Measurements from ENCODE around the gene FRMPD2.
"Not testable (repeated sequence)": the region's sequence is repeated elsewhere in the genome, so short reads cannot be mapped to it uniquely, and the experiment has no call there.

Gene FRMPD2

GRCh38 chr10:48289501-48290238 is 15.2 kb upstream of the FRMPD2 start:
- DNase-seq: peak; percentile 65 to 73

- no peak for DNase-seq
Observed at GRCh38 chr10:48288661-48289060, 14.2 kb upstream of the FRMPD2 start.

GRCh38 chr10:48287417-48288391 is 13.2 kb upstream of the FRMPD2 start:
- DNase-seq: no peak

GRCh38 chr10:48286356-48286755 is 11.9 kb upstream of the FRMPD2 start:
- no peak for DNase-seq

GRCh38 chr10:48285710-48286109 is 11.2 kb upstream of the FRMPD2 start:
- no peak for DNase-seq

- no peak for DNase-seq
Observed at GRCh38 chr10:48284811-48285210, 10.3 kb upstream of the FRMPD2 start.

GRCh38 chr10:48284002-48284546 is 9.6 kb upstream of the FRMPD2 start:
- no peak for DNase-seq

GRCh38 chr10:48282829-48283228 is 8.3 kb upstream of the FRMPD2 start:
- no peak for DNase-seq

- not testable (repeated sequence) for DNase-seq
Observed at GRCh38 chr10:48281697-48282096, 7.2 kb upstream of the FRMPD2 start.

- no peak for DNase-seq
Observed at GRCh38 chr10:48279081-48279751, 4.7 kb upstream of the FRMPD2 start.

- DNase-seq: no peak
Observed at GRCh38 chr10:48277093-48277492, 2.6 kb upstream of the FRMPD2 start.

- DNase-seq: no peak
Observed at GRCh38 chr10:48273741-48274140, 755 bp downstream of the FRMPD2 start.

- DNase-seq: no peak
Observed at GRCh38 chr10:48272682-48273081, 1.8 kb downstream of the FRMPD2 start.

GRCh38 chr10:48271047-48271730 is 3.3 kb downstream of the FRMPD2 start:
- DNase-seq: peak; percentile 35 to 41

- no peak for DNase-seq
Observed at GRCh38 chr10:48266528-48266927, 8.0 kb downstream of the FRMPD2 start.

- no peak for DNase-seq
Observed at GRCh38 chr10:48258105-48258504, 16.4 kb downstream of the FRMPD2 start.

- no peak for DNase-seq
Observed at GRCh38 chr10:48257407-48257961, 17.0 kb downstream of the FRMPD2 start.

GRCh38 chr10:48255722-48256121 is 18.8 kb downstream of the FRMPD2 start:
- DNase-seq: no peak

GRCh38 chr10:48254750-48255512 is 19.6 kb downstream of the FRMPD2 start:
- DNase-seq: no peak

GRCh38 chr10:48253970-48254657 is 20.4 kb downstream of the FRMPD2 start:
- DNase-seq: no peak

GRCh38 chr10:48252354-48252650 is 22.2 kb downstream of the FRMPD2 start:
- no peak for DNase-seq

Data from Kasumi-1 (cell line).